ENCODE results near the gene DYNC1I1.
"Not testable (repeated sequence)": the region's sequence is repeated elsewhere in the genome, so short reads cannot be mapped to it uniquely, and the experiment has no call there.

The DYNC1I1 gene

DNA sequence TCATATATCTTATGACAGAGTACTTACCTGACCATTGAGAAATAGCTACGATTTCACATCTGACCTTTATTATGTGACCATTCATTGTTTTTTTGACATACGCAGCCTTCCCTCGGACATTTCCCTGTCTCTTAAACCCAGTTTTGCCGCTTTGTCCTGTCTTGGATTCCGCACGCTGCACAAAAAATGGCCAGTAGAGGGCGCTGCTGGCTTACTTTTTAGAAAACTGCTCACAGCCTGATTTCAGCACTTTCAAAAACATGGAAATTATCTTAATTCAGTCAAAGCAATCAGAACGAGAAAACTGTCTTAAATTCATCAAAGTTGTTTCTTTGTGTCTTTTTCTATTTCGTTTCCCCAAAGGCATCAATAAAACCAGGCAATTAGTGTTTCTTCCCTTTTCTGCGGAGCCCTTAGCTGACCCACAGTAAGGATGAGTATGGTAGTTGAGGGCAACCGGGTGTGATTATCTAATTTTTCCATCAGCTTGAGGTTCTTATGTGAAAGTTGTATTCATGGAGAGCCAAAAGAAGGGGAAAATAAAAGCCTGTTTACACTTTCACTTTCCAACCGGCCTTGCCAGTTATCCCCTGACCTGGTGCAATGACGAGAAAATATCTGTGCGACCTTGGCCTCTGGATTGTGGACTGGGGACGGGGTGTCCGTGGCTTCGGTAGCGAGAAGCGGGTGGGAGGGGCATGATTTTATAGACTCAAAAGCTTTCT lies 144.4 kb downstream of the DYNC1I1 start:
- peak; percentile 8 for DNase-seq

DNA sequence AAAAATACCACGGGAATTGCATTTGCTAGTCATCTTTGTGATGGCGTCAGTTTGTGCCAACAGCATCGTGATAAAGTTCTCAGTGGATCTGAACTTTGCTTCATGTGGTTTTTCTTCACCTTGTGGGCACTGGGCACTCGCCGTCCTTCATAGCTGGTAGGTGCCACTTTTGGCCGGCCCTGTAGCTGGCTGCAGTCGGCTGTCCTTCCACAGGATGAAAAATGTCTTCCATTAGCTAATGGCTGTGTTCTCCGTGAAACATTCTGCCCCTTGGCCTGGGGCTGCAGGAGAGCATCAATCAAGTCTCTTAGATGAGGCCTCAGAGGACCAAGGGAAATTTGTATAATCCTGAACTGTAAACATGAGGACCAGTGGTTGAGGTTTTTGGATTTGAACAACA lies 145.3 kb downstream of the DYNC1I1 start:
- DNase-seq = no peak

DNA sequence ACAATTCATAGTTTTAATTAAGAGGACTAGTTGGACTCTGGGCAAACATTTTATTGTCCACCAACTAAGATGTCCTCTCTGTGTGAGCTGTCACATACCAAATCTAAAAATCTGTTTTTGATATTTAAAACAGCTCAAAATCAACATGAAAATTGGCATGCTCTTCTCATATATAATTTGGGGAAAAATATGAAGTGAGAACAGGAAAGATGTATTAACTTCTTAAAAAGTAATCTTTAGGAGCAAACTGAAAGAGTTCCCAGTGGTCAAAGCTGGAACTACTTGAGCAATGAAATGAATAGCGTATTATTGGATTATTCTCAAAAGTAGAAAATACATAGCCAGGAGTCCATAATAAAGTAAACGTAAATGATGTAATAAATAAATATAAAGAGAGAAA lies 147.2 kb downstream of the DYNC1I1 start:
- no peak for DNase-seq

DNA sequence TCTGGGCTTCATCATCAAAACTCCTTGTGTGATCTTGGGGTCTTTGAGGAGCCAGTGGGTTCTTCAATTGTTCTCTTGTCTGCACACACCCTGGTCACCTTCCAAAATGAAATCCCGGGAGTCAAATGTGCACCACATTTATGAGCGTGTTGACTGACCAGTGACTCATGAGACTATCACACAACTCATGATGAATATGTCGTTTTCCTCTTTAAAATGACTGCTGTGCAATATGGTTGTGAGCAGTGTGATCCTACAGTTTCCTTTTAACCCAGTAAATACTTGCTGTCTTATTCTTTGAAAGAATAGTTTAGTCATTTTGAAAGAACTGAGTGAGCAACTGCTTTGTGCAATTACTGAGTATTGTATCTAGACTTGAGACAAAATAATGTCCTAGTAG lies 149.2 kb downstream of the DYNC1I1 start:
- no peak for DNase-seq

DNA sequence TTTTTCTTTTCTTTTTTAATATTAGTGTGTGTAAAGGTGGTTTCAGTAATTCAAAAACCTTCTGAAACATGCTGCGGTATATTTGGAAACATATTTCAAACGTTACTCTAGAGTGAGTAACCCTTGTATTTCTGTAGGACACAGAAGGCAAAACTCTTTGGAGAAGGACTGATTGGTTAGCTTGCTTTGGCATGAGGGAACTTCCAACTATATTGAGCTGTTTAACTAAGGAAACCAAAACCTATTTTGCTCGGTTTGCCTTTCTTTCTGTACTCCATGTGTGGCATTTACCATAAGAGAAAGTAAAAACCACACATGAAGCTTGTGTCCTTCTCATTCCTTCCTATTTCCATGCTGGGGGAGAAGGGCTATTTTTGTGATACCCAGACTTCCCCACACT lies 149.8 kb downstream of the DYNC1I1 start:
- no peak for DNase-seq

DNA sequence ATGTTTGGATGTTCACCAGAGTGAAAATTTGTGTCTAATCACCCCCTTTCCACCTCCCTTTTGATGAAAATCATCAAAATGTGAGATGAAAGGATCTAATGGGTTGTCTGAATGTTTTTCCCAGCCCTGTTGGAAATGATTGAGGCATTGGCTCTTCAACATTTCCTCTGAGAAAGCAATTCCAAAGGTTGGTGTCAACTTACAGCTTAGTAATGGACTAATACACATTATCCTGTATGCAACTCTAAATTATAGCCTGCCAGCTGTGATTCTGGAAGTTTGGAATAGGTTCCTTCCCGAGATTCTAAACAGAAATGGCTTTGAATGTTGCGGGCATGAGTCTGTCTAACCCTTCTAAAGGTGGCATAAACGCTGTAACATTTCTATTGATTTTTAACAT lies 152.9 kb downstream of the DYNC1I1 start:
- DNase-seq = no peak

DNA sequence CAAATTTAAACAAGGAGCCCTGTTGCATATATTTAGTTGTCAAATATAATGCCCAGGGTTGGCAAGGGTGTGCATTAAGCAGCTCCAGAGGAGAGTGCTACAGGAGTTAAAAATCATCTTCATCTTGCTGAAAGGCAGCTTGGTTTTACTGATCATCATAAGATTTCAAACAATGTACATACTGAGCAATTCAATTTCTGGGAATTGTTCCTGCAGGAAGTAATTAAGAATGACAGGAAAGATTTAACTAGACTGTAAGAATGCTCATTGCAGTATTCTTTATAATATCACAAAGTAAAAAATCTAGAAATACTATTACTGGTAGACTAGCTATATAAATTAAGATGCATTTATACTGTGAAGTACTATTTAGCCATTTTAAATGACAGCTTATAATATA lies 153.6 kb downstream of the DYNC1I1 start:
- no peak for DNase-seq

DNA sequence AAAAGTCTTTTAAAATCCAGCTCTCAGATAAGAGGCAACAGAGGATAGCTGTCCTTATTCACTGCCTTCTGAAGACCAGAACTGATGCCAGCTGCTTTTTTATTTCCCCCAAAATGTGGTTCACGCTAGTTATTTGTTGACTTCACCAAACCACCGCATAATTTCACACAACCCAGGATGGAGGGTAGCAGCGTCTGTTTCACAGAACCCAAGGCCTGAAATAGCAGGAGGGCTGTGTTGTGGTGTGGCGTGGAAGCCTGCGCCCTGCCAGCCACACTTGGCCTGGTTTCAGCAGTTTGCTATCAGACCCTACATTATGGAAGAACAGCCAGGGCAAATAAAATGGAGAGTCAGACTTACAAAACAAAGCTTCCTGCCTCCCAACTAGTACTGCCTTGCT lies 155.4 kb downstream of the DYNC1I1 start:
- no peak for DNase-seq

DNA sequence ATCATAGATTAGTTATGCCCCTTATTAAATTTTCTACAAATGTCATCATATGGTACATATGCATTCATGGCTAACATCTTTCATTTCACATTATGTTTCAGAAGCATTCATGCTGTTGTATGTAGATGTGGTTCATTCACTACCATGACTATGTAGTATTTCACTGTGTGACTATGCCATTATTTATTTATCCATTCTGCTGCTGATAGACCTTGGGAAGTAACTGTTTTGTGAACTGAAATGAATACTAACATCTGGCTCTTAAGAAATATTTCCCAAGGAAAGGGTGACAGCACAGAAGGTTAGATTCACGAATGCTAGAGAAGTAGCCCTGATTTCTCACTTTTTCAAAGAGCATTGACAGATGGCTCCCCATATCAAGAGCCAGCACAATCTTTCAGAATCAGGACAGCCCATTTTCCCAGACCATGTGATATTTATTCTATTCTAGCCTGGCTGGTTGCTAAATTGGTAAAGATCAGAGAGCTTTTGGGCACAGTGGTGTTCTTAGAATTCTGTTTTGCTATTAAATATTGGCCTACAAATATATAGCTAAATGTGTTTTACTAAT lies 157.4 kb downstream of the DYNC1I1 start:
- no peak for DNase-seq

DNA sequence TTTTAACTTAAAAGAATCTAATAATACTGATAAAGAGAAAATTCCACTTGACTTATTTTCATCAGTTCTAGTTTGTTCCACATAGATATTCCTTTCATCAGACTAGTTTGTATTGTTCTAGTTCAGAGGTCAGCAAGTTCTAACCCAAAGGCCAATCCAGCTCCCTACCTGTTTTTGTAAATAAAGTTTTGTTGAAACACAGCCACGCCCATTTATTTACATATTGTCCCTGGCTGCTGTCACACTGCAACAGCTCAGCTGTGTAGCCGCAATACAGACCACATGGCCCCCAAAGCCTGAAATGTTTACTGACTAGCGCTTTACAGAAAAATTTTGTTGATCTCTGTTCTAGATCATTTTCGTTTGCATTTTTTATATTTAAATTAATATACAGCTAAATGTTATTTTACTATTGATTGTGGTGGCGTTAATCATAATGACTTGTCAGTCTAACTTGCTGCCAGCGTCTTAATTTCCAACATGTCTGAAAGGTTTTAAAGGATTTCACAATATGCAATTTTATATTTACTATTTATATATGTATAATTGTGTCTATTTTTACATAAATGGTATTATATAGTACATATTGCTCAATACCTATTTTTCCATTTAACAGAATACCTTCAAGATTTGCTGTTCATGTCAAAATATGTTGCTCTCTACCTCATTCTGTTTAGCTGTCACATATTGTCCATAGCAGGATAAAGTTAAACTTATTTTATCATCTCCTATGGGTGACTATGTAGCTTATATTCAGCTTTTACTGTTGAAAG lies 159.3 kb downstream of the DYNC1I1 start:
- DNase-seq = no peak

DNA sequence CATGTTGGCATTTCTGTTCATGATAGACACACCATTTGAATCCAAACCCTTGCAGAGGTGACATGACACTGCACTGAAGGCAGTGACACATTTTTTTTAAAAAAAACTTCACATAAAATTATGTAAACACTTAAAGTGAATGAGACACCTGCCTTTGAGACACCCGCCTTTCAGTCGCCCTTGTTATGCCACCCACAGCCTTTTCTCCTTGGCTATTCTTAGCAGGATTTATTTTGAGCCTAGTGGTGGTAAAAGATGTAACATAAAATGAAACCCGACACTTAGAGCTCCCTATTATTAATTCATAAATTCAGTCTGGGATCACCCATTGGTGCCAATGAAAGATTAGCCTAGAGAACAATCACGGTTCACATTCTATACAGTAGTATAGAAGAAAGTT lies 161.3 kb downstream of the DYNC1I1 start:
- DNase-seq = no peak

DNA sequence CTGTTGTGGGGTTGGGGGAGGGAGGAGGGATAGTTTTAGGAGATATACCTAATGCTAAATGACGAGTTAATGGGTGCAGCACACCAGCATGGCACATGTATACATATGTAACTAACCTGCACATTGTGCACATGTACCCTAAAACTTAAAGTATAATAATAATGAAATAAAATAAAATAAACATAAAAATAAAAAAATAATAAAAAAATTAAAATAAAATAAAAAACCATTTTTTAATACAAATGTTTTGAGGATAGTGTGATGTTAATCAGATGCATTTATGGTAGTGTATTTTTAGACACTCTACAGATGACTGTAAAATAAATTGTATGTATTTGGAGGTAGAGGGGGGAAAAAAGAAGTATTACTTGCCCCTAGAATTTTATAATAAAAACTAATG lies 172.5 kb downstream of the DYNC1I1 start:
- not testable (repeated sequence) for DNase-seq

DNA sequence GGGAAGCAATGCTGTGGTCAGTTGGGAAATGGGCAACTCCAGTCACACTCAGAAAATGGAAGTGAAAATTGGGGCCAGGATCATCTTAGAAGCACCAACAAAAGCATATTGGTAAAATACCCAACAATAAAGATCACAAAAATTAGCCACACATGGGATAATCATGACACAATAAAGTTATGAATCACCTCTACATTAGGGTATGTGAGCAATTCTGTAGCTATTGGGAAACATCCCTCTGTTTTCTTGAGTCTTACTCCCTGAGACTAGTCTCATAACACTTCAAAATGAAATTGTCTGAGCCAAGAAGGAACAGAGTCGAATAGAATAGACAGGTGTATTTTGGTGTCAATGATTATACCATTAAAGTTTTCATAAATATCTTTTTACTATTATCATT lies 178.3 kb downstream of the DYNC1I1 start:
- DNase-seq = no peak

DNA sequence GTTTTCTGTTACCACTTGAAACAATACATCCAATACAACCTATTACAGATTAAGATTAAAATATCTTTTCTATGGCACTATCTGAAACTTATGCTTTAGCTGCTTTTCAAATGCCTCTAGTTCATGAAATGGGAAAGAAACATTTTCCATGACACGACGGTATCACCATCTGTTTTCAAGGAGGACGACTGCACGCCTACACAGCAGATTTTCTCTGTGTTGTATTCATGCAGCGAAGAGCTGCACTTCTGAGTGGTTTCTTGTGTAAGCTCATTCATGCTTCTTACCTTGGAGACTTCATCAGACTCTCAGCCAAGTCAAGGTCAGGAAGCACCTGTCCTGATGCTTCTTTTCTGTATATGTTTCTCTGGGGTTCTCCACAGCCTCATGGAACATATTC lies 179.2 kb downstream of the DYNC1I1 start:
- no peak for DNase-seq

DNA sequence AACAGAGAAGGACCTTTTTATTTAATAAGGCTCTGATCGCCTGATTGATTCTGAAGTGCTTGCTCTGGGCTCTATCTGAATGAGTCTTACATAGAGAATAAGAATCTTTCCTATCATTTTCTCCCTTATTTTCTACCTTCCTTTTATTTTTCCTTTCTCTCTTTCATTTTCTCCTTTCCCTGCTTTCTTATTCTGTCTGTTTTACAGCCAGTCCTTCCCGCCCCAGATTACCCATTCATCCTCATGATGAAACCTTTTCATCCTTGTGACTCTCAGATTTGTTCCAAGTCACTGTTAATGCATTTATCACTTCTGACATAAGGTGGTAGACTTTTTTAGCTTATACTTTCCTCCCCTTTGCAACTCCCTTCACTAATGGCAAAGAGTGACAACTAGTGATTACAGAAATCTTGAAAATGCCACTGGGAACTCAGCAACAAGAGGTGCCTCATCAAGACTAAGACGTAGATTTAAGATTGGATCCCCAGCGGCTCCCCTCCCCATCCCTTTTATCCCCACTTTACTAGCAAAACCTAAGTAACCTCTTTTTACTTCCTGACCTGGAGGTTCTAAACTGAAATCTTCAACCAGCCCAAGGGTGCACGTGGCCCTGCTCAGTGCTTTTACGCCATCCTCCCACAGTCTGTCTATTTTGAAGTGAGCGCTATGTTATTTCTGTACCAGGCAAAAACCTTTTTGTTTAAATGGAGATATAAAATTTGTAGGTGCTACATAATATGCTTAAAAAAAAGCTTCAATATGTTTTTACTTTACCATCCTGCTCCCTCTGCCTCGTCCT lies 179.8 kb downstream of the DYNC1I1 start:
- no peak for DNase-seq

DNA sequence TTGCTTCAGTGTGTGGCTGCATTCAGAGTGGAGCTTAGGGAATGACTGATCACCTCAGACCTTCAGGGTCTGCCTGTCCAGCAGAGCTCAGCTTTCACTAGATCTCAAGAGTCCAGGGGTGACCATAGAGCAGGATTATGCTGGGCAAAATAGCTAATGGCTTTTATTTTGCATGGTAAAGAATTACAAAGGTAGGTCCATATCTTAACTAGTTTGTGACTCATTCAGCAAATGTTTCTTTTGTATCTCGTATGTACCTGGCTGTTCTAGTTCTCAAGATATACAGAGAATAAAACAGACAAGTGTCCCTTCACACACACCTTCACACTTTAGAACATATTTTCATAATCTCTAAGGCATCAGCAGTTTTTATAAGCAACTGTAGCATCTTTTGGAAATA lies 180.5 kb downstream of the DYNC1I1 start:
- no peak for DNase-seq

DNA sequence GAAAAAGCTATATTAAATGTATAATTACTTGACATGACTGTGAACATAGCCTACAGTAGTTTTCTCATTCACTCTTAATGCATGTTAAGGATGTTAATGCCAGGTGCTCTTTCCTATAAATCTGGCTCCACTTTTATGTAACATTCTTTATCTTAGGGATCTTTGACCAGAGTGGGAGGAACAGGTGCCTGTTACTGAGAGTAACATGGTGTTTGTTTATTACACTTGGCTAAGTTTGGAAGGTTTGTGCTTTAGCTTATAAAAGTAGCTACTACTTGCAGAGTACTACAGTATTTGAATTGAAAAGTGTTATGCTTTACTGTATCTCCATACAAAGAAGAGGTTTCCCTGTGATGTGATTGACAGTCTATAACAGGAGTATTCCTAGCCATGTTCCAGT lies 183.4 kb downstream of the DYNC1I1 start:
- no peak for DNase-seq

DNA sequence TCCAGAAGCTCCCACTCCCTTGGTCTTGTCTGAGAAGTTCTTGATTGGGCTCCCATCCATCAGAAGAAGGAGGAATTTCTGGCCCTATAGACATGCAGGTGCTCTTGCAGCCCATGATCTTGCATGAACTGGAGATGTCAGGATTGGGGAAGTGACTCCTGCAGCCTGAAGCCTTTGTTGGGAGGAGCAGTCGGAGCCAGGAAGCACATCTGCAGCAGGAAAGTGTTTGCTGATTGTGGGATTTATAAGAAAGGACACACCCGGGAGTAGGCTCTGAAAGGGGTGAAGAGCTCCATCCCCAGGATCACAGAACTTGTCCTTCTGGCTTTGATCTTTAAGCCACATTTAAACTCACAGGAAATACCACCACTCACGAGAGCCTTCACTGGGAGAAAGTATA lies 185.2 kb downstream of the DYNC1I1 start:
- DNase-seq = no peak

DNA sequence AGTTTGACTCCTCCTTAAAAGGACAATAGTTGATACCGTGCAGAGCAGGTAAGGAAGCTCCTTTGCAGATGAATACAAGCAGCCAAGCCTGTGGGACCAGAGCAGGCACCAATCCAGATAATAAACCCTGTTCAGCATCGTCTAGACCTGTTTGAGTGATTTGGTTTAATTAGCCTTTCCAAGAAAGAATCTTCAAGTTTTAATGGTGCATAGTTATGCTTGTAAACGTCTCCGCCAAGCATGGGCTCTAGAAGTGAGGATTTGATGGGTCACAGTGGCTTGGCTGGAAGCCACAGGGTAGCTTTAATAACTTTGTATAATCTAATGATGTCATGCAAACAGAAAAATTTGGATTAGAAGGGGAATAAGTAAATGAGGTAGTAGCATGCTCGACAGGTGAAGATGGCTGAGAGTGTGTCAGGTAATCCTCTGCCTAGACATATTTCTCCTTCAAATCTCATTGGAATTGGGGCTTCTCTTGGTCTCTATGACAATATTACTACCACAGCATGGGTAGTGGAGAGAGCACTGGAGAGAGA lies 188.4 kb downstream of the DYNC1I1 start:
- no peak for DNase-seq

DNA sequence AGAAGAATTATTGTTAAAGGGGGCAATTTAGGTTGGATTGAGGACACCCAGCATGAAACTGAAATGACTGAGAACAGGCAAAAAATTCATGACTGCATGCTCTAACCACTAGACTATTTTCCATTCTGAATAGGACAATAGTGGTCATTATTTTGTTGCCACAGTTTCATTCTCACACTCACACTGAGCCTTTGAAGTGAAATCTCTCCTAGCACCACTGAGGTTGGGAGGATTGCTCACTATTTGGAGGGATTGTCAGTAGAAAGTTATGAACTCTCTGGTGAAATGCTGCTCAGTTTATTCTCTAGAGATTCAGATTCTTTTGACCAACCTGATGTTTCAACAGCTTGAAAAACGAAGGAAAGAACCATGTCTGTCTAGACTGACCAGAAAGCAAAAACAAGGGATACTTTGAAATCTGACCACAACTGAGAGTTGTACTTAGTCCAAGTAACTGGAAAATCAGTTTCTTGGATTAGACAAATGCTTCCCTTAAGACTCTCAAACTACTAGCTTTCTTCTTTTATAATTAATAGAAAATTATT lies 191.2 kb downstream of the DYNC1I1 start:
- no peak for DNase-seq

DNA sequence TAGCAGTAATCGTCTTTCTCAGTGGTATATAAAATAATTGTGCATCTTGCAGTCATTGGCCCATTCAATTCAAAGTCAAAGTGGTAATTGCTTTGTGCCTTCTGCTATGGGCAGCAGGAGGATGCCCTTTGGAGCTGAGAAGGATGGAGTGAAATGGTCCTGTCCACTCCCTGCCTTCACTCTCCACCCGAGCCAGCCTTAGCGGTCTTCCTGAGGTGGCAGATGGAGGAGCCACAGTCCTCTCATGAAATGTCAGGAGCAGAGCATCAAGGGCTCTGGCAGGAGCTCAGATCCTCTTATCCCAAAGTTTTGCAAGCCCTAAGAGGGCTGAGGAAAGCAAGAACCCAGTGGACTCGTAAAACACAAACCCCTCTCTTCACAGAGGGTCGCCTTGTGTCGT lies 199.4 kb downstream of the DYNC1I1 start:
- no peak for DNase-seq

DNA sequence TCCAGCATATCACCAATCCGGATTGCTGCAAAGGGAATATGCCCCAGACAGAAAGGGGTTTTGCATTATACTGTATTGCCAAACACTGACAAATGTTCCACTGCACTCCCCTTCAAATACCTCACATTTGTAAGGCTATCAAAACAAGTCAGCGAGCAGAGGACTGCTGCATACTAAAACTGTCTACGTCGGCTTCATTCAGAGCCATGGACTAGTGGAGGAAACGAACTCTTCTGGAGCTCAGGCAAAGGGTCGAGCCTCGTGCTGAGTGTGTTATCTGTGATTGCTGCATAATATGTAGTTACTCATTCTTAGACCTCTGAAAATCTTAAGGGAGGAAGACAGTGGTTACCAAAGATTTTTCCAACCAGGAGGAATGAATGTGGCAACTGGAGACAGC lies 200.2 kb downstream of the DYNC1I1 start:
- no peak for DNase-seq

DNA sequence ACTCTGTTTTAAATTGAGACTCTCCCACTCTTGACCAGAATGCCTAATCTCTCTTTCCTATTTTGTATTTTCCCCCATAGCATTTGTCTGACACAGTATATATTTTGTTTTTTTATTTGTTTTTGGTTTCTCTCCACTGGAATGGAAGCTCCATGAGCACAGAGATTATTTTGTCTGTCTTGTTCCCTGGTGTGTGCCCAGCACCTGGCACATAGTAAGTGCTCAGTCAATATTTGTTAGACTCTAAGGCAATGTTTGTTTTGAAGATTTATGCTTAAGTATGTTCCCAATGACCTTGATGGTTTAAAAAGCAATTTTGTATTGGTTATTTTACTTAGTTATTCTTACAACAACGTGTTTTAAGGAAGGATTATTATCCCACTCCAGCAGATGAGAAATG lies 201.8 kb downstream of the DYNC1I1 start:
- DNase-seq = no peak

Data from 8988T (cell line).